Uterus (tissue), 2 donors: ENCODE results near the gene SYMPK.

ENCODE experiments used
- POLR2A ChIP-seq, 2 donors: fragments of 450-650 bp; IDR thresholded peaks; one replicate each; pipeline ENCODE4 v1.6.1; 2016; ENCODE audit warnings: antibody characterized with exemption in 2 of 2, mild to moderate bottlenecking in 1 of 2, moderate library complexity in 1 of 2
- TF ChIP-seq, protein P1 (sequence below), 4 experiments: fragments of 200-600 bp in 2 of 4; fragments of 450-650 bp in 2 of 4; sonication (generic) in 2 of 4; IDR thresholded peaks; one replicate each; pipeline ENCODE4 v1.5.1; 2016 to 2019; ENCODE audit warnings: antibody characterized with exemption in 4 of 4, mild to moderate bottlenecking in 2 of 4, moderate library complexity in 1 of 4

GRCh38 chr19:45872095-45872919, 9.4 kb upstream of the SYMPK start:
- TF ChIP-seq, protein P1, sequence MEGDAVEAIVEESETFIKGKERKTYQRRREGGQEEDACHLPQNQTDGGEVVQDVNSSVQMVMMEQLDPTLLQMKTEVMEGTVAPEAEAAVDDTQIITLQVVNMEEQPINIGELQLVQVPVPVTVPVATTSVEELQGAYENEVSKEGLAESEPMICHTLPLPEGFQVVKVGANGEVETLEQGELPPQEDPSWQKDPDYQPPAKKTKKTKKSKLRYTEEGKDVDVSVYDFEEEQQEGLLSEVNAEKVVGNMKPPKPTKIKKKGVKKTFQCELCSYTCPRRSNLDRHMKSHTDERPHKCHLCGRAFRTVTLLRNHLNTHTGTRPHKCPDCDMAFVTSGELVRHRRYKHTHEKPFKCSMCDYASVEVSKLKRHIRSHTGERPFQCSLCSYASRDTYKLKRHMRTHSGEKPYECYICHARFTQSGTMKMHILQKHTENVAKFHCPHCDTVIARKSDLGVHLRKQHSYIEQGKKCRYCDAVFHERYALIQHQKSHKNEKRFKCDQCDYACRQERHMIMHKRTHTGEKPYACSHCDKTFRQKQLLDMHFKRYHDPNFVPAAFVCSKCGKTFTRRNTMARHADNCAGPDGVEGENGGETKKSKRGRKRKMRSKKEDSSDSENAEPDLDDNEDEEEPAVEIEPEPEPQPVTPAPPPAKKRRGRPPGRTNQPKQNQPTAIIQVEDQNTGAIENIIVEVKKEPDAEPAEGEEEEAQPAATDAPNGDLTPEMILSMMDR (IDR thresholded peaks at IDR 0.05) = no peak
- TF ChIP-seq POLR2A (IDR thresholded peaks at IDR 0.05) = no peak
